ENCODE results near the gene STK32B.

STK32B gene

GRCh38 chr4:5037553-5038551 is 13.4 kb upstream of the STK32B start (continued):
- TF ChIP-seq ZBTB6 (tag by site-specific recombination; IDR thresholded peaks at IDR 0.05) (no peak), ZNF26 (tag by site-specific recombination; IDR thresholded peaks at IDR 0.05) (no peak), ZNF585B (tag by site-specific recombination; IDR thresholded peaks at IDR 0.05) (no peak), ZNF629 (tag by site-specific recombination; IDR thresholded peaks at IDR 0.05) (peak; percentile 87), ZNF600 (tag by site-specific recombination; IDR thresholded peaks at IDR 0.05) (0 out of 2 replicates have a peak, but pooled peaks have one; percentile 25), ZNF510 (tag by site-specific recombination; IDR thresholded peaks at IDR 0.05; ENCODE audit: insufficient replicate concordance) (no peak), ZNF501 (tag by site-specific recombination; IDR thresholded peaks at IDR 0.05) (no peak), ZNF664 (tag by site-specific recombination; IDR thresholded peaks at IDR 0.05) (no peak), ZNF571 (tag by site-specific recombination; IDR thresholded peaks at IDR 0.05) (no peak), ZNF677 (tag by site-specific recombination; IDR thresholded peaks at IDR 0.05) (no peak), GLI4 (tag by site-specific recombination; IDR thresholded peaks at IDR 0.05) (no peak), ZNF18 (tag by site-specific recombination; IDR thresholded peaks at IDR 0.05) (no peak), BCL11B (tag by site-specific recombination; IDR thresholded peaks at IDR 0.05; ENCODE audit: low read depth) (no peak), KLF10 (tag by site-specific recombination; IDR thresholded peaks at IDR 0.05) (peak; percentile 33; the same call in 1 of the 2 replicates), ZNF48 (tag by site-specific recombination; IDR thresholded peaks at IDR 0.05) (no peak), ZNF596 (tag by site-specific recombination; IDR thresholded peaks at IDR 0.05) (no peak), ZNF23 (tag by site-specific recombination; IDR thresholded peaks at IDR 0.05; ENCODE audit: borderline replicate concordance) (no peak), PBX3 (CRISPR knock-in tag; IDR thresholded peaks at IDR 0.05) (no peak), ZNF624 (tag by site-specific recombination; IDR thresholded peaks at IDR 0.05) (no peak), GLIS1 (tag by site-specific recombination; IDR thresholded peaks at IDR 0.05) (peak; percentile 36; the same call in 1 of the 2 replicates), ZNF747 (tag by site-specific recombination; IDR thresholded peaks at IDR 0.05) (no peak), WT1 (tag by site-specific recombination; IDR thresholded peaks at IDR 0.05) (no peak), ZNF10 (tag by site-specific recombination; IDR thresholded peaks at IDR 0.05) (no peak), ZNF350 (tag by site-specific recombination; IDR thresholded peaks at IDR 0.05) (no peak), ZFHX2 (tag by site-specific recombination; conservative IDR thresholded peaks at IDR 0.05) (no peak), TCF7L2 (IDR thresholded peaks at IDR 0.05; ENCODE audit: borderline replicate concordance, low read depth, low read length) (no peak), ZNF341 (tag by site-specific recombination; IDR thresholded peaks at IDR 0.05; ENCODE audit: low read depth) (no peak), ZNF223 (tag by site-specific recombination; IDR thresholded peaks at IDR 0.05) (no peak), ZNF274 (IDR thresholded peaks at IDR 0.05; ENCODE audit: low read length) (no peak), ZNF274 (tag by site-specific recombination; IDR thresholded peaks at IDR 0.05; ENCODE audit: borderline replicate concordance) (no peak), KLF7 (tag by site-specific recombination; IDR thresholded peaks at IDR 0.05; ENCODE audit: borderline replicate concordance) (no peak), ZSCAN16 (tag by site-specific recombination; IDR thresholded peaks at IDR 0.05) (no peak), ZNF791 (tag by site-specific recombination; IDR thresholded peaks at IDR 0.05) (no peak), ZNF670 (tag by site-specific recombination; IDR thresholded peaks at IDR 0.05; ENCODE audit: low read depth) (no peak), ZNF248 (tag by site-specific recombination; IDR thresholded peaks at IDR 0.05) (no peak), ZNF785 (tag by site-specific recombination; IDR thresholded peaks at IDR 0.05) (no peak)

All from HEK293 (cell line).